Measurements from ENCODE around the gene LRRC72.
A peak's percentile ranks its signal among the peaks of the same experiment; 100 is the strongest.
"Not testable (repeated sequence)": the region's sequence is repeated elsewhere in the genome, so short reads cannot be mapped to it uniquely, and the experiment has no call there.

LRRC72 gene

GRCh38 chr7:16594061-16594460, 67.4 kb downstream of the LRRC72 start:
- TF ChIP-seq, protein P1, sequence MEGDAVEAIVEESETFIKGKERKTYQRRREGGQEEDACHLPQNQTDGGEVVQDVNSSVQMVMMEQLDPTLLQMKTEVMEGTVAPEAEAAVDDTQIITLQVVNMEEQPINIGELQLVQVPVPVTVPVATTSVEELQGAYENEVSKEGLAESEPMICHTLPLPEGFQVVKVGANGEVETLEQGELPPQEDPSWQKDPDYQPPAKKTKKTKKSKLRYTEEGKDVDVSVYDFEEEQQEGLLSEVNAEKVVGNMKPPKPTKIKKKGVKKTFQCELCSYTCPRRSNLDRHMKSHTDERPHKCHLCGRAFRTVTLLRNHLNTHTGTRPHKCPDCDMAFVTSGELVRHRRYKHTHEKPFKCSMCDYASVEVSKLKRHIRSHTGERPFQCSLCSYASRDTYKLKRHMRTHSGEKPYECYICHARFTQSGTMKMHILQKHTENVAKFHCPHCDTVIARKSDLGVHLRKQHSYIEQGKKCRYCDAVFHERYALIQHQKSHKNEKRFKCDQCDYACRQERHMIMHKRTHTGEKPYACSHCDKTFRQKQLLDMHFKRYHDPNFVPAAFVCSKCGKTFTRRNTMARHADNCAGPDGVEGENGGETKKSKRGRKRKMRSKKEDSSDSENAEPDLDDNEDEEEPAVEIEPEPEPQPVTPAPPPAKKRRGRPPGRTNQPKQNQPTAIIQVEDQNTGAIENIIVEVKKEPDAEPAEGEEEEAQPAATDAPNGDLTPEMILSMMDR (IDR thresholded peaks at IDR 0.05; ENCODE audit: control insufficient read depth, insufficient read depth, low read depth, low read length, missing control alignments) = no peak
- H3K4me3 ChIP-seq (ENCODE audit: control insufficient read depth, low read depth, low read length) = no peak overlapping the region
- peak; percentile 5 for DNase-seq (ENCODE audit: low read depth)

- TF ChIP-seq, protein P1 (IDR thresholded peaks at IDR 0.05; ENCODE audit: control insufficient read depth, insufficient read depth, low read depth, low read length, missing control alignments) = no peak
- DNase-seq (ENCODE audit: low read depth) = no peak
- no peak overlapping the region for H3K4me3 ChIP-seq (ENCODE audit: control insufficient read depth, low read depth, low read length)
These were observed 68.1 kb downstream of the LRRC72 start for GRCh38 chr7:16594676-16595075.

GRCh38 chr7:16595596-16595995, 69.0 kb downstream of the LRRC72 start:
- not testable (repeated sequence) for H3K4me3 ChIP-seq (ENCODE audit: control insufficient read depth, low read depth, low read length); DNase-seq (ENCODE audit: low read depth)

DNA sequence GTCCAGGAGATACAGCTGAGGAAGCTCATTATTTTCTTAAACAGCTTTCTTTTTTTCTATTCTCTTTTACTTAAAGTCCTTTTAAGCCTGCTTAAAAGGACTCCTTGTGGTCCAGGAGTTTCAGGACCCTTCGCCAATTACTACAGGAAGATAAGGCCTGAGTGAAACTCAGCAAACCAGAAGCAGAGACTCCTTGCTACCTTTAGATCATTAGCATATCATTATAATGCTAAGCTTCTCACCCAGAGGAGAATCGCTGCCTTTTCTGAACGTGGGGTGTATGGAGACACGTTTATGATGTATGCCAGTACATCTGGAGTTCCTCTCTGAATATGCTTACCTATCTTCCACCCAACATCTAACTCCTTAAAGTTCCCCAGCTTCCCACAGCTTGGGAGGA, 71.4 kb downstream of the LRRC72 start:
- TF ChIP-seq, protein P1 (IDR thresholded peaks at IDR 0.05; ENCODE audit: control insufficient read depth, insufficient read depth, low read depth, low read length, missing control alignments) = no peak
- H3K4me3 ChIP-seq (ENCODE audit: control insufficient read depth, low read depth, low read length) = no peak overlapping the region
- DNase-seq (ENCODE audit: low read depth) = no peak

GRCh38 chr7:16599860-16600259, 73.2 kb downstream of the LRRC72 start:
- H3K4me3 ChIP-seq (ENCODE audit: control insufficient read depth, low read depth, low read length) = no peak overlapping the region
- TF ChIP-seq, protein P1 (IDR thresholded peaks at IDR 0.05; ENCODE audit: control insufficient read depth, insufficient read depth, low read depth, low read length, missing control alignments) = no peak
- DNase-seq (ENCODE audit: low read depth) = no peak

DNA sequence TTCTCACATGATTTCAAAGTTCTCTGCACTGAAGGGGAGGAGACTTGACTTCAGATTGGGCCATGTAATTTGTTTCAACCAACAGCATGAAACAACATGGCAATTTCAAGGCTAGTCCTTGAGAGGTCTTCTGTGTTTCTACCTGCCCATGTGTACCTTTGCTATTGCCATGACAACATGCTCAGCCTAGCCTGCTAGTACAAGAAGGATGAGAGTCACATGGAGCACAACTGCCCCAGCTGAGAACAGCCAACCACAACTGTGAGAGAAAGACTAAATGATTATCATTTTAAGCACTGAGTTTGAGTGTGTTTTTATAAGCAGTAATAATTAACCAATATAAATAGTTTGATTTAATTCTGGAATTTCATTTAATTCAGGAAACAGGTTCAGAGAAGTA, 77.0 kb downstream of the LRRC72 start:
- DNase-seq (ENCODE audit: low read depth) = no peak
- H3K4me3 ChIP-seq (ENCODE audit: control insufficient read depth, low read depth, low read length) = no peak overlapping the region
- TF ChIP-seq, protein P1 (IDR thresholded peaks at IDR 0.05; ENCODE audit: control insufficient read depth, insufficient read depth, low read depth, low read length, missing control alignments) = no peak

- TF ChIP-seq, protein P1 (IDR thresholded peaks at IDR 0.05; ENCODE audit: control insufficient read depth, insufficient read depth, low read depth, low read length, missing control alignments) = peak; percentile 31
- H3K4me3 ChIP-seq (ENCODE audit: control insufficient read depth, low read depth, low read length) = no peak overlapping the region
- DNase-seq (ENCODE audit: low read depth) = no peak
These were observed 77.4 kb downstream of the LRRC72 start for GRCh38 chr7:16604054-16604453.
